GM19238 (cell line): ENCODE results near the gene FAM228B.
"Not testable (repeated sequence)": the region's sequence is repeated elsewhere in the genome, so short reads cannot be mapped to it uniquely, and the experiment has no call there.

Experiments used
- DNase-seq: peaks from one replicate; pipeline ENCODE4 v3.0.0; 2011; ENCODE audit warnings: low spot score; ENCODE audit not compliant: insufficient read length

The FAM228B gene

GRCh38 chr2:24123195-24123921 lies at the start of gene FAM228B, which contains the start of gene PFN4:
TSS of gene FAM228B (plus strand) at chr2:24123469. CDS start at chr2:24124362, 893 bp downstream.
TSS of gene PFN4 (minus strand) at chr2:24123334. CDS start at chr2:24122535, 799 bp downstream.
- DNase-seq = peak; percentile 87

- DNase-seq = no peak
These were observed 49.5 kb upstream of the FAM228B start for GRCh38 chr2:24073816-24074215.

GRCh38 chr2:24075259-24075658 lies 48.0 kb upstream of the FAM228B start:
- no peak for DNase-seq

GRCh38 chr2:24075915-24076848 lies 47.1 kb upstream of the FAM228B start, which contains the start of gene SF3B6:
TSS of gene SF3B6 (minus strand) at chr2:24076326. CDS start at chr2:24076229, 97 bp downstream.
- peak; percentile 89 for DNase-seq

- DNase-seq = no peak
These were observed 46.3 kb upstream of the FAM228B start for GRCh38 chr2:24076849-24077534.

DNA sequence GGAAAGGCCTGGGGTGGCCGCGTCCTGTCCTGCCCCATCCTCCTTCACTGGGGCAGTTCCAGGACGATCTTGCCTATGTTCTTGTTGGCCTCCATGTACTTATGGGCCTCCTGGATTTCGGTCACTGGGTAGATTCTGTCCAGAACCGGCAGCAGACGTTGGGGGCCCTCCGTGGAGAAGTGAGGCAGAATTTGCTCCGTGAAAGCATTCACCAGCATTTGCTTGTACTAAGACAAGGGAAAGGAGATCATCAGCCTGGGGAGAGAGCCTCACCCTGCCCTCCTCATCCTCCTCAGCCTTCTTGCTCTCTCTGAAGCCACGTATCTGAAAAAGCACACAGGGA lies 45.8 kb upstream of the FAM228B start:
- DNase-seq = no peak

DNA sequence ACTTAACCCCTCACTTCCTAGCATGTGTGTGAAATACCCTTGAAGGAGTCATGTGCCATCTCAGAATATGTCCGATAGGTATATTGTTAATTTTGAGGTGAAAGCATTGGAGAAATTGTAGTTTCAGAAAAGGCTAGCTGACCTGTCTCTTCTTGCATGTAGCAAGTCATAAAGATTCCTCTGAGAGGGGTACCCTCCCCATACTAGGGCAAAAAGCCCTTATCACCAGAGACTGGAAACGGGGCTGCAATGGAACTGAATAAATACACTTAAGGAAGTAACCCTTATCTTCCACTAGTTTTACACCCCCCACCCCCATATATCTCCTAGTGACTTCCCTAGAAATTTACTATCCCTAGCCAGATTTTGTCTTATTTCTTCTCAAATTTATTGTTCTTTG lies 45.4 kb upstream of the FAM228B start:
- DNase-seq = no peak

DNA sequence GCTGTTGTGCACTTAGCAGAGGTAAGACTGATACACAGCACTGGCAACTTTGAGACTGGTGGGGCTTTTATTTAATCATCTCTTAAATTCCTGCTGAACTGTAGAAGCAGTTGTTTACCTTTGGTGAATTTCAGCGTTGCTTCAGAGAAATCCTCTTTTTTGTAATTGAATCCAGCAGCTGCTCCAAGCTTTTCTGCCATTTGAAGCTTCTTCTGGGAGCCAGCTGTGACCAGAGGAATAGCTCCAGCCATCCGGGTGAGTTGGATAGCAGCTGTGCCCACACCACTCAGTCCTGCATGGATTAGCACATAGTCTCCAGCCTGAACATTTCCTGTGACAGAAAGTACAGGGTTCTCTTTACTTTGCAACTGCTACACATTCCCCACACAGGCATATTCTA lies 42.6 kb upstream of the FAM228B start:
- no peak for DNase-seq

GRCh38 chr2:24082787-24083566 lies 40.3 kb upstream of the FAM228B start:
- DNase-seq = no peak

GRCh38 chr2:24083567-24084385 lies 39.5 kb upstream of the FAM228B start:
- peak; percentile 73 for DNase-seq

- peak; percentile 85 for DNase-seq
These were observed 38.7 kb upstream of the FAM228B start, which contains the start of gene TP53I3 for GRCh38 chr2:24084386-24085199. TSS of gene TP53I3 (minus strand) at chr2:24084834. CDS start at chr2:24084326, 508 bp downstream.

DNA sequence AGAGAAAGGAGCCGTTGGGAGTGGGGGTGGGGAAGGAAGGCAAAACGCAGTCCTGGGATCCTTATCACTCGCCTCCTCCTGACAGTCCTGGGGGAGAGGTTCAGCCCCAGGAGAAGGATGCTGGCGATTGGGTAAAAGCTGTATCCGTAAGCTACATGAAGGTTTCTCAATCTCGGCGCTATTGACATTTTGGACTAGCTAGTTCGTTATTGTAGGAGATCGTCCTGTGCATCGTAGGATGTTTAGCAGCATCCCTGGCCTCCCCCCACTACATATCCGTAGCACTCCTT lies 38.1 kb upstream of the FAM228B start:
- no peak for DNase-seq

DNA sequence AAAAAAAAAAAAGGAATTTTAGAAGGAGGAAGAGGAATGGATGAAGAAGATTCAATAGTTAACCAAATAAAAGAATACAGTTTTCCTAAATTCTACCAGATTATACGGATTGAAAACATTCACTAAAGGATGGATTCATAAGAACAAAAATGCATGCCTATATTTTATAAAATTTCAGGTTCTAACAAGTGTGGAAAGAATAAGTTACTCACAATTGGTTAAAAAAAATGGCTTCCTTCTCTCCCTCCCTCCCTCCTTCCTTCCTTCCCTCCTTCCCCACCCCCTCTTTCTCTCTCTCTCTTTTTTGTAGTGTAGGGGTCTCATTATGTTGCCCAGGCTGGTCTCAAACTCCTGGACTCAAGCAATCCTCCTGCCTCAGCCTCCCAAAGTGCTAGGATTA lies 37.0 kb upstream of the FAM228B start:
- no peak for DNase-seq

- no peak for DNase-seq
These were observed 36.2 kb upstream of the FAM228B start for GRCh38 chr2:24087032-24087431.

GRCh38 chr2:24088821-24089359 lies 34.4 kb upstream of the FAM228B start:
- DNase-seq = no peak

GRCh38 chr2:24093270-24093669 lies 30.0 kb upstream of the FAM228B start:
- DNase-seq = not testable (repeated sequence)

GRCh38 chr2:24095171-24095677 lies 28.0 kb upstream of the FAM228B start:
- DNase-seq = not testable (repeated sequence)

DNA sequence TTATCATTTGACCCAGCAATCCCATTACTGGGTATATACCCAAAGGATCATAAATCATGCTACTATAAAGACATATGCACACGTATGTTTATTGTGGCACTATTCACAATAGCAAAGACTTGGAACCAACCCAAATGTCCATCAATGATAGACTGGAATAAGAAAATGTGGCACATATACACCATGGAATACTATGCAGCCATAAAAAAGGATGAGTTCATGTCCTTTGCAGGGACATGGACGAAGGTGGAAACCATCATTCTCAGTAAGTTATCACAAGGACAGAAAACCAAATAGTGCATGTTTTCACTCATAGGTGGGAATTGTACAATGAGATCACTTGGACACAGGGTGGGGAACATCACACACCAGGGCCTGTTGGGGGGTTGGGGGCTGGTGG lies 22.5 kb upstream of the FAM228B start:
- not testable (repeated sequence) for DNase-seq

GRCh38 chr2:24101992-24102391 lies 21.3 kb upstream of the FAM228B start:
- DNase-seq = no peak
